HCT116 (cell line): ENCODE data around the gene ZNF683. TPM values are rescaled to one million over a fixed set of nuclear protein-coding genes. Genes with fewer than 3 reads are reported as not detected.

Source experiments
- ATAC-seq: fragments of 200-7000 bp; cut with Tn5 transposase; 2 replicates; pipeline ENCODE4 v1.9.1; 2020; ENCODE audit warnings: mild to moderate bottlenecking, moderate library complexity
- BruUV-seq: library from RNA; stranded (reverse); fragments of 400-500 nt; replicated peaks from 2 replicates; lab custom pipeline; 2021; lab: Mats Ljungman, UMichigan
- CTCF ChIA-PET: fragments of 300-600 bp; sonication (Branson Sonifier 250); formaldehyde crosslinking; loops from one replicate; lab custom pipeline; 2021; ENCODE audit warnings: antibody characterized with exemption; lab: Charles Lee
- POLR2A ChIA-PET: fragments of 300-600, 350-600 bp; sonication (Branson Sonifier 250); formaldehyde crosslinking; loops from one replicate; lab custom pipeline; 2021; ENCODE audit warnings: antibody characterized with exemption; lab: Charles Lee
- RAD21 ChIA-PET, 2 experiments: fragments of 300-600 bp; sonication (Branson Sonifier 250); formaldehyde crosslinking; loops; one replicate each; lab custom pipeline; 2023; ENCODE audit warnings: low total read pairs in 2 of 2; ENCODE audit not compliant: uncharacterized antibody in 2 of 2, unreplicated experiment in 2 of 2, low non-redundant PET in 1 of 2; lab: Charles Lee
- DNase-seq: peaks from one replicate; pipeline ENCODE4 v3.0.0-alpha.2; 2010; ENCODE audit warnings: low read depth, low spot score
- H2AFZ ChIP-seq: fragments of 200-600 bp; shearing (Covaris generic), sonication (generic); 2 replicates; pipeline ENCODE4 v1.6.1; 2017; ENCODE audit warnings: low read depth, mixed run types, mixed read lengths, antibody characterized with exemption, low read length; ENCODE audit not compliant: poor library complexity, severe bottlenecking
- H3K27ac ChIP-seq: 2 replicates; pipeline ENCODE4 v1.5.1; 2012; ENCODE audit warnings: low read depth, low read length
- H3K27me3 ChIP-seq: fragments of 200-600 bp; sonication (generic); 2 replicates; pipeline ENCODE4 v1.6.1; 2016; ENCODE audit warnings: mixed run types, low read length, mixed read lengths; ENCODE audit not compliant: insufficient read depth
- H3K36me3 ChIP-seq, 2 experiments: fragments of 200-500 bp in 1 of 2; fragments of 200-600 bp in 1 of 2; sonication (Bioruptor generic) in 1 of 2; sonication (generic) in 1 of 2; 2 replicates each; pipeline versions ENCODE4 v1.5.1 to v1.6.1; 2014 to 2016; ENCODE audit warnings: low read length in 2 of 2, inconsistent platforms in 1 of 2, mixed read lengths in 1 of 2, mixed run types in 1 of 2; ENCODE audit not compliant: insufficient read depth in 2 of 2, control insufficient read depth in 1 of 2
- H3K4me1 ChIP-seq, 2 experiments: fragments of 200-600 bp in 1 of 2; sonication (generic) in 1 of 2; 2 replicates each; pipeline versions ENCODE4 v1.5.1 to v1.6.1; 2012 to 2017; ENCODE audit warnings: low read length in 2 of 2, inconsistent platforms in 1 of 2, mild to moderate bottlenecking in 1 of 2, mixed read lengths in 1 of 2, mixed run types in 1 of 2, moderate library complexity in 1 of 2; ENCODE audit not compliant: insufficient read depth in 2 of 2, control insufficient read depth in 1 of 2
- H3K4me2 ChIP-seq: fragments of 200-600 bp; sonication (generic); 2 replicates; pipeline ENCODE4 v1.6.1; 2017; ENCODE audit warnings: mixed run types, low read length, mixed read lengths
- H3K4me3 ChIP-seq, 2 experiments: fragments of 200-600 bp in 1 of 2; sonication (generic) in 1 of 2; replicated peaks in 1 of 2; 2 replicates each; pipeline ENCODE4 v1.5.1; 2011 to 2016; ENCODE audit warnings: low read length in 2 of 2, control low read depth in 1 of 2, low read depth in 1 of 2, mild to moderate bottlenecking in 1 of 2, mixed read lengths in 1 of 2, mixed run types in 1 of 2
- H3K79me2 ChIP-seq: fragments of 200-600 bp; sonication (generic); 2 replicates; pipeline ENCODE4 v1.6.1; 2017; ENCODE audit warnings: mild to moderate bottlenecking, mixed run types, low read length, moderate library complexity, mixed read lengths; ENCODE audit not compliant: insufficient read depth
- H3K9ac ChIP-seq: fragments of 200-600 bp; sonication (generic); 2 replicates; pipeline ENCODE4 v1.6.1; 2016; ENCODE audit warnings: low read length, mixed read lengths
- H3K9me2 ChIP-seq: fragments of 200-600 bp; sonication (generic), shearing (Covaris generic); 2 replicates; pipeline ENCODE4 v1.6.1; 2017; ENCODE audit warnings: mixed run types, mild to moderate bottlenecking, moderate library complexity; ENCODE audit not compliant: insufficient read depth
- H3K9me3 ChIP-seq, 2 experiments: fragments of 200-500 bp in 1 of 2; fragments of 200-600 bp in 1 of 2; sonication (Bioruptor generic) in 1 of 2; sonication (generic) in 1 of 2; 2 replicates each; pipeline ENCODE4 v1.6.1; 2014 to 2017; ENCODE audit warnings: low read length in 2 of 2, mixed read lengths in 2 of 2, inconsistent platforms in 1 of 2, low read depth in 1 of 2, mild to moderate bottlenecking in 1 of 2, mixed run types in 1 of 2, moderate library complexity in 1 of 2; ENCODE audit not compliant: control insufficient read depth in 1 of 2, insufficient read depth in 1 of 2
- H4K20me1 ChIP-seq: fragments of 200-600 bp; sonication (generic), shearing (Covaris generic); 2 replicates; pipeline ENCODE4 v1.6.1; 2017; ENCODE audit warnings: mixed run types, mild to moderate bottlenecking, moderate library complexity; ENCODE audit not compliant: insufficient read depth
- ATF3 ChIP-seq: IDR thresholded peaks from 2 replicates; pipeline ENCODE4 v1.6.1; 2012
- CEBPB ChIP-seq: IDR thresholded peaks from 2 replicates; pipeline ENCODE4 v1.6.1; 2012; ENCODE audit warnings: low read depth
- CTCF ChIP-seq, 3 experiments: fragments of 200-600 bp in 1 of 3; sonication (generic) in 1 of 3; IDR thresholded peaks in 2 of 3; conservative IDR thresholded peaks in 1 of 3; 2 replicates each; pipeline ENCODE4 v1.5.1; 2012 to 2017; ENCODE audit warnings: low read depth in 2 of 3, low read length in 2 of 3, antibody characterized with exemption in 1 of 3, borderline replicate concordance in 1 of 3, control low read depth in 1 of 3, mild to moderate bottlenecking in 1 of 3, mixed read lengths in 1 of 3, mixed run types in 1 of 3, moderate library complexity in 1 of 3; ENCODE audit not compliant: insufficient read depth in 1 of 3
- EGR1 ChIP-seq: IDR thresholded peaks from 2 replicates; pipeline ENCODE4 v1.6.1; 2012; ENCODE audit warnings: low read depth
- EZH2phosphoT487 ChIP-seq: fragments of 200-600 bp; IDR thresholded peaks from 2 replicates; pipeline ENCODE4 v1.6.1; 2018; ENCODE audit warnings: antibody characterized with exemption, borderline replicate concordance
- JUND ChIP-seq: IDR thresholded peaks from 2 replicates; pipeline ENCODE4 v1.6.1; 2012
- MAX ChIP-seq: IDR thresholded peaks from 2 replicates; pipeline ENCODE4 v1.6.1; 2012
- POLR2AphosphoS5 ChIP-seq: IDR thresholded peaks from 2 replicates; pipeline ENCODE4 v1.6.1; 2011; ENCODE audit warnings: mild to moderate bottlenecking, low read depth, low read length, moderate library complexity
- SIN3A ChIP-seq: IDR thresholded peaks from 2 replicates; pipeline ENCODE4 v1.6.1; 2012; ENCODE audit warnings: low read depth
- SP1 ChIP-seq: IDR thresholded peaks from 2 replicates; pipeline ENCODE4 v1.6.1; 2012; ENCODE audit warnings: low read depth
- SRF ChIP-seq: IDR thresholded peaks from 2 replicates; pipeline ENCODE4 v1.6.1; 2012; ENCODE audit warnings: low read depth
- TCF7L2 ChIP-seq: IDR thresholded peaks from 2 replicates; pipeline ENCODE4 v1.7.0; 2011; ENCODE audit warnings: borderline replicate concordance, inconsistent platforms; ENCODE audit not compliant: insufficient read depth, insufficient read length; ENCODE audit errors: extremely low read depth
- ZBTB33 ChIP-seq: IDR thresholded peaks from 2 replicates; pipeline ENCODE4 v1.6.1; 2011; ENCODE audit warnings: mild to moderate bottlenecking, low read length, moderate library complexity; ENCODE audit not compliant: insufficient replicate concordance; ENCODE audit errors: extremely low read depth
- ZFX ChIP-seq: fragments of 450-650 bp; IDR thresholded peaks from 2 replicates; pipeline ENCODE4 v1.6.1; 2017
- ZNF274 ChIP-seq: fragments of 200-500 bp; sonication (Bioruptor generic); IDR thresholded peaks from 2 replicates; pipeline ENCODE4 v1.6.1; 2014; ENCODE audit warnings: mild to moderate bottlenecking, low read depth, low read length, inconsistent platforms
- intact Hi-C: fragments of 100-400 bp; cut with micrococcal nuclease; formaldehyde crosslinking; loops from 2 replicates; pipeline ENCODE4 v1.10.0; 2022
- total RNA-seq: library from RNA; stranded (reverse); gene quantifications from one replicate; pipeline ENCODE4 v1.2.1, GENCODE V29; 2021; ENCODE audit not compliant: unreplicated experiment

The ZNF683 gene
- total RNA-seq, 1 experiment from 2014 or later = not detected

- TF ChIP-seq SRF (no peak), CEBPB (no peak), ZNF274 (no peak), EZH2phosphoT487 (no peak), ATF3 (no peak), CTCF (IDR thresholded peaks at IDR 0.05 in 2 of 3, conservative IDR thresholded peaks at IDR 0.05 in 1 of 3; ENCODE audit: borderline replicate concordance in 1 of 3, insufficient read depth in 1 of 3, low read depth in 2 of 3, low read length in 2 of 3) (no peak), ZFX (no peak), ZBTB33 (no peak), SP1 (no peak), TCF7L2 (no peak), JUND (no peak), POLR2AphosphoS5 (no peak), MAX (no peak), EGR1 (no peak), SIN3A (no peak)
- H3K9ac ChIP-seq = no peak overlapping the region
- H3K9me3 ChIP-seq = no peaks in the 10 kb centered on the region
- H4K20me1 ChIP-seq = no peaks in the 10 kb centered on the region
- no peaks in the 10 kb centered on the region for H3K79me2 ChIP-seq
- no peaks in the 10 kb centered on the region for H3K27me3 ChIP-seq
- no peak for ATAC-seq
- no peak overlapping the region for H2AFZ ChIP-seq
- no peak for DNase-seq
- CTCF ChIA-PET = no interaction called here
- RAD21 ChIA-PET = no interaction called here
- intact Hi-C loops = no loop called here
- POLR2A ChIA-PET = no interaction called here
- H3K27ac ChIP-seq = no peak overlapping the region
- H3K9me2 ChIP-seq = no peaks in the 10 kb centered on the region
- no TSS peak for BruUV-seq
- H3K36me3 ChIP-seq = no peaks in the 10 kb centered on the region
- H3K4me3 ChIP-seq = no peak overlapping the region
- peaks cover 19 to 45% of the 10 kb centered on the region in 2 experiments; a peak in 3 of 4 replicates for H3K4me1 ChIP-seq
- H3K4me2 ChIP-seq = no peak overlapping the region
Observed at GRCh38 chr1:26360807-26361604, 11.5 kb downstream of the ZNF683 start.
